HFF-Myc (cell line): Measurements from ENCODE around the gene RESF1.

Experiments used
- DNase-seq: peaks from one replicate; pipeline ENCODE4 v3.0.0-alpha.2; 2011; ENCODE audit warnings: low read depth; ENCODE audit errors: extremely low read depth
- H3K4me3 ChIP-seq: replicated peaks from 2 replicates; pipeline ENCODE4 v1.5.1; 2011; ENCODE audit warnings: low read depth, mild to moderate bottlenecking, control low read depth, low read length
- TF ChIP-seq, protein P1 (sequence below): IDR thresholded peaks from 2 replicates; pipeline ENCODE4 v1.5.1; 2012; ENCODE audit warnings: mild to moderate bottlenecking, low read depth, low read length, control low read depth; ENCODE audit errors: missing control alignments

RESF1 gene

GRCh38 chr12:31989571-31990362 is 30.6 kb downstream of the RESF1 start:
- no peak overlapping the region for H3K4me3 ChIP-seq
- no peak for DNase-seq
- TF ChIP-seq, protein P1, sequence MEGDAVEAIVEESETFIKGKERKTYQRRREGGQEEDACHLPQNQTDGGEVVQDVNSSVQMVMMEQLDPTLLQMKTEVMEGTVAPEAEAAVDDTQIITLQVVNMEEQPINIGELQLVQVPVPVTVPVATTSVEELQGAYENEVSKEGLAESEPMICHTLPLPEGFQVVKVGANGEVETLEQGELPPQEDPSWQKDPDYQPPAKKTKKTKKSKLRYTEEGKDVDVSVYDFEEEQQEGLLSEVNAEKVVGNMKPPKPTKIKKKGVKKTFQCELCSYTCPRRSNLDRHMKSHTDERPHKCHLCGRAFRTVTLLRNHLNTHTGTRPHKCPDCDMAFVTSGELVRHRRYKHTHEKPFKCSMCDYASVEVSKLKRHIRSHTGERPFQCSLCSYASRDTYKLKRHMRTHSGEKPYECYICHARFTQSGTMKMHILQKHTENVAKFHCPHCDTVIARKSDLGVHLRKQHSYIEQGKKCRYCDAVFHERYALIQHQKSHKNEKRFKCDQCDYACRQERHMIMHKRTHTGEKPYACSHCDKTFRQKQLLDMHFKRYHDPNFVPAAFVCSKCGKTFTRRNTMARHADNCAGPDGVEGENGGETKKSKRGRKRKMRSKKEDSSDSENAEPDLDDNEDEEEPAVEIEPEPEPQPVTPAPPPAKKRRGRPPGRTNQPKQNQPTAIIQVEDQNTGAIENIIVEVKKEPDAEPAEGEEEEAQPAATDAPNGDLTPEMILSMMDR = no peak

- no peak overlapping the region for H3K4me3 ChIP-seq
- DNase-seq = no peak
- TF ChIP-seq, protein P1 = no peak
Measured at GRCh38 chr12:31991146-31991545, 31.9 kb downstream of the RESF1 start.

DNA sequence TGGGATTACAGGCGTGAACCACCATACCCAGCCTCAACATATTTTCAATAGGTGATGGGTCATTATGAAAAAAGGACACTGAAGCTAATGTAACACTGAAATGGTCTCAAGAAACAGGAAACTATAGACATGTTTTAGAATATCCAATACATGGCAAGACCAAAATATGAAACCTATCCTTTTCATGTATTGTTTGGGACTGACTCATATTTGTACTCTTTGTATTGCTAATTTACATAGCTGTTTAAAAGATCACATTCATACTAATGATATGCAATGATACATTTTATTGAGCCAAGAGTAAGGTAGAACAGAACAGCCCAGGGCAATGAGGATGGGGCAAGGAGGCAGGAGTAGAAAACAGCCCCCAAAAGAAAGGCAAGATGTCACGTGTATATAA is 32.6 kb downstream of the RESF1 start:
- no peak overlapping the region for H3K4me3 ChIP-seq
- TF ChIP-seq, protein P1 = no peak
- DNase-seq = no peak

DNA sequence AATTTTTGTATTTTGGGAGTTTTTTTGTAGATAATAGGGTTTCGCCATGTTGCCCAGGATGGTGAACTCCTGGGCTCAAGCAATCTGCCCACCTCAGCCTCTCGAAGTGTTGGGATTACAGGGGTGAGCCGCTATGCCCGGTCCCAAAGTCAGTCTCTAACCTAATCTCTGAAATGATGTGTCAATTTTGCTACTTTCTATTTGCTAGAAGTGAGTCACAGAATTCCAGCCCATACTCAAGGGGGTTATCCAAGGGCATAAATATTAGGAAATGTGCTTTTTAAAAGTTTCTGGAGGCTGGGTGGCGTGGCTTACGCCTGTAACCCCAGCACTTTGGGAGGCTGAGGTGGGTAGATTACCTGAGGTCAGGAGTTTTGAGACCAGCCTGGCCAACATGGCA is 40.5 kb downstream of the RESF1 start:
- no peak for DNase-seq
- TF ChIP-seq, protein P1 = no peak
- H3K4me3 ChIP-seq = no peak overlapping the region

DNA sequence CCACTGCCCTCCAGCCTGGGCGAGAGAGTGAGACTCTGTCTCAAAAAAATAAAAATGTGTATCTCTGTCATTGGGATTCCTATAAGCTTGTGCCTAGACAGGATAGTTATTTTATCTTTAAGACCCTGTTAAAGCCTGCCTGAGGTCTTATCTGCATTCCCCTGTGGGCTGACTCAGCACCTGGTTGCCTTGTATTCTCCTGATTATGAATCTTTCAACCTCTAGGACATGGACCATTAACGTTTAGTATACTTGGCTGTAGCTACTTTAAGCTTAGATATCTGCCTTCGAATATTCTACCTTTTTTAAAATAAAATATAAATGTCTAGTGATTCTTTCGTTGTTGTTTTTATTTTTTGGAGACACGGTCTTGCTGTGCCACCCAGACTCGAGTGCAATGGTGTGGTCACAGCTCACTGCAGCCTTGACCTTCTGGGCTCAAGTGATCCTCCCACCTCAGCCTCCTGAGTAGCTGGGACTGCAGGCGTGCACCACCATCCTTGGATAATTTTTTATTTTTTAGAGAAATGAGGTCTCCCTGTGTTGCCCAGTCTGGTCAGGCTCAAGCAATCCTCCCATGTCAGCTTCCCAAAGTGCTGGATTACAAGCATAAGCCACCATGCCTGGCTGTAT is 41.3 kb downstream of the RESF1 start:
- no peak for DNase-seq
- TF ChIP-seq, protein P1 = no peak

GRCh38 chr12:32002848-32003493 is 43.8 kb downstream of the RESF1 start:
- H3K4me3 ChIP-seq = no peak overlapping the region
- TF ChIP-seq, protein P1 = no peak
- DNase-seq = no peak

More for the DNA sequence above, 41.3 kb downstream of the RESF1 start:
- no peak overlapping the region for H3K4me3 ChIP-seq
